K562 (cell line): ENCODE data around the gene NUP62CL.

Experiments used
- CSDE1 ChIP-seq, 2 experiments: fragments of 450-650 bp; IDR thresholded peaks; 2 replicates each; pipeline ENCODE4 v1.6.1; 2016; ENCODE audit warnings: mild to moderate bottlenecking in 1 of 2
- CTCF ChIP-seq, 3 experiments: IDR thresholded peaks in 2 of 3; conservative IDR thresholded peaks in 1 of 3; 2 replicates each; pipeline ENCODE4 v1.5.1; 2011 to 2012; ENCODE audit warnings: low read length in 3 of 3, mild to moderate bottlenecking in 3 of 3, control low read depth in 2 of 3, improper control_type of control experiment in 1 of 3, inconsistent platforms in 1 of 3, low read depth in 1 of 3, mixed read lengths in 1 of 3, moderate library complexity in 1 of 3; ENCODE audit not compliant: insufficient read depth in 2 of 3
- FOXP1 ChIP-seq: sonication (generic); formaldehyde crosslinking; IDR thresholded peaks from 2 replicates; pipeline ENCODE4 v1.8.0; 2022; ENCODE audit warnings: mild to moderate bottlenecking, missing genetic modification reagents
- HDGF ChIP-seq: fragments of 450-650 bp; IDR thresholded peaks from 2 replicates; pipeline ENCODE4 v1.6.1; 2016
- NEUROD1 ChIP-seq: fragments of 150-350 bp; IDR thresholded peaks from 2 replicates; pipeline ENCODE4 v1.6.1; 2014; ENCODE audit warnings: borderline replicate concordance, low read length, low read depth; ENCODE audit not compliant: partially characterized antibody
- SIN3A ChIP-seq, 2 experiments: fragments of 150-350 bp in 1 of 2; IDR thresholded peaks; 2 replicates each; pipeline ENCODE4 v1.6.1; 2011 to 2016; ENCODE audit warnings: borderline replicate concordance in 2 of 2, low read depth in 2 of 2, low read length in 2 of 2, mild to moderate bottlenecking in 2 of 2, moderate library complexity in 2 of 2; ENCODE audit not compliant: control insufficient read depth in 1 of 2
- ZBTB40 ChIP-seq, 2 experiments: fragments of 450-650 bp in 1 of 2; sonication (generic) in 1 of 2; formaldehyde crosslinking in 1 of 2; IDR thresholded peaks; 2 replicates each; pipeline versions ENCODE4 v1.7.1 to v1.9.0; 2016 to 2022; ENCODE audit warnings: inconsistent platforms in 1 of 2, mild to moderate bottlenecking in 1 of 2, missing genetic modification reagents in 1 of 2
- ZNF551 ChIP-seq: fragments of 250-450 bp; sonication (Bioruptor Pico); IDR thresholded peaks from 2 replicates; pipeline ENCODE4 v1.5.0; 2021; ENCODE audit warnings: mild to moderate bottlenecking, moderate library complexity

GRCh38 chrX:107168257-107168656 lies 38.0 kb downstream of the NUP62CL start:
- TF ChIP-seq NEUROD1 (no peak), ZBTB40 (IDR thresholded peaks at IDR 0.05) (no peak), ZBTB40 (CRISPR knock-in tag; IDR thresholded peaks at IDR 0.05) (no peak), CTCF (IDR thresholded peaks at IDR 0.05 in 2 of 3, conservative IDR thresholded peaks at IDR 0.05 in 1 of 3; ENCODE audit: insufficient read depth in 2 of 3, low read depth in 1 of 3, low read length in 3 of 3) (no peak), HDGF (no peak), CSDE1 (IDR thresholded peaks at IDR 0.05) (no peak), SIN3A (IDR thresholded peaks at IDR 0.05; ENCODE audit: borderline replicate concordance in 2 of 2, control insufficient read depth in 1 of 2, low read depth in 2 of 2, low read length in 2 of 2) (no peak), FOXP1 (CRISPR knock-in tag) (no peak), ZNF551 (CRISPR knock-in tag) (no peak)
